ENCODE measurements around the gene ZC3H7A. TPM values are rescaled to one million over a fixed set of nuclear protein-coding genes. Genes with fewer than 3 reads are reported as not detected.

ZC3H7A gene
- total and polyA plus RNA-seq, 9 of the 15 experiments (the other 6 are each of a cell fraction or from before 2014, with no cell fraction given), result 19.8 to 49.1 (median 28.2) TPM

- no peak for FAIRE-seq
- ChIA-PET POLR2A (interaction anchor here (1.0 kb wide), 1 partner anchor 87 kb away, joined by 5 read pairs; no protein-coding TSS in a partner anchor), CTCF (ENCODE audit: low intra/inter-chr PET ratio) (no interaction called here)
- H3K4me3 ChIP-seq, result no peak overlapping the region
- in situ Hi-C loops (cut with MboI) (no loop called here), intact Hi-C loops (cut with micrococcal nuclease) (no loop called here)
- no peaks in the 10 kb centered on the region for H3K9me3 ChIP-seq (replicated peaks; ENCODE audit: control insufficient read depth, insufficient read depth, low read depth, low read length)
- no TSS peak for BruUV-seq (replicated peaks)
- DNase-seq (ENCODE audit: extremely low read depth in 1 of 4, low spot score in 3 of 4), result no peak
- no peaks in the 10 kb centered on the region for H4K20me1 ChIP-seq (replicated peaks; ENCODE audit: control insufficient read depth, insufficient read depth, low read length)
- no peak overlapping the region for H2AFZ ChIP-seq (ENCODE audit: low read depth, low read length)
- H3K27ac ChIP-seq (ENCODE audit: extremely low read depth, low read depth, low read length), result no peak overlapping the region
- H3K9me1 ChIP-seq (ENCODE audit: control insufficient read depth, insufficient read depth, low read length), result no peaks in the 10 kb centered on the region
- H3K4me1 ChIP-seq (replicated peaks in 1 of 2; ENCODE audit: control insufficient read depth in 2 of 2, insufficient read depth in 2 of 2, low read length in 2 of 2), result peaks cover 4 to 6% of the 10 kb centered on the region in 2 experiments; a peak in 4 of 5 replicates
- no peak overlapping the region for H3K9ac ChIP-seq (ENCODE audit: insufficient read depth in 1 of 2, low read depth in 2 of 2, low read length in 2 of 2)
- H3K36me3 ChIP-seq (ENCODE audit: control insufficient read depth, insufficient read depth, low read length), result peaks cover 47% of the 10 kb centered on the region; the same call in 2 of the 3 replicates
- 88% methylated on average over 13 of the region's 13 CpGs for WGBS (ENCODE audit: insufficient coverage, low coverage, missing lambda C conversion rate)
- ATAC-seq, result no peak
- peaks cover 3% of the 10 kb centered on the region; the same call in 1 of the 3 replicates for H3K79me2 ChIP-seq (ENCODE audit: control insufficient read depth, insufficient read depth, low read length)
- no peak overlapping the region for H3K4me2 ChIP-seq (ENCODE audit: insufficient read depth, low read length)
- H3K27me3 ChIP-seq (ENCODE audit: control insufficient read depth in 2 of 2, insufficient read depth in 2 of 2, low read length in 2 of 2), result no peaks in the 10 kb centered on the region
- TF ChIP-seq ELK1 (CRISPR knock-in tag; IDR thresholded peaks at IDR 0.05) (no peak), REST (IDR thresholded peaks at IDR 0.05; ENCODE audit: borderline replicate concordance) (no peak), REST (CRISPR knock-in tag; IDR thresholded peaks at IDR 0.05; ENCODE audit: low read depth) (no peak), SAFB (IDR thresholded peaks at IDR 0.05; ENCODE audit: borderline replicate concordance, low read depth, low read length) (no peak), ARID3A (IDR thresholded peaks at IDR 0.05; ENCODE audit: borderline replicate concordance, low read depth, low read length) (no peak), EGR1 (conservative IDR thresholded peaks at IDR 0.05) (no peak), TFAP4 (CRISPR knock-in tag; IDR thresholded peaks at IDR 0.05; ENCODE audit: borderline replicate concordance) (no peak), JUND (IDR thresholded peaks at IDR 0.05; ENCODE audit: borderline replicate concordance, low read depth, low read length) (no peak), JUND (tag; IDR thresholded peaks at IDR 0.05; ENCODE audit: borderline replicate concordance, low read depth, low read length) (no peak)
Measured at GRCh38 chr16:11748404-11749254, 48.4 kb downstream of the ZC3H7A start.
